ENCODE results near the gene OR4C16. TPM values are rescaled to one million over a fixed set of nuclear protein-coding genes. Genes with fewer than 3 reads are reported as not detected.

Gene OR4C16, protein sequence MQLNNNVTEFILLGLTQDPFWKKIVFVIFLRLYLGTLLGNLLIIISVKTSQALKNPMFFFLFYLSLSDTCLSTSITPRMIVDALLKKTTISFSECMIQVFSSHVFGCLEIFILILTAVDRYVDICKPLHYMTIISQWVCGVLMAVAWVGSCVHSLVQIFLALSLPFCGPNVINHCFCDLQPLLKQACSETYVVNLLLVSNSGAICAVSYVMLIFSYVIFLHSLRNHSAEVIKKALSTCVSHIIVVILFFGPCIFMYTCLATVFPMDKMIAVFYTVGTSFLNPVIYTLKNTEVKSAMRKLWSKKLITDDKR
- total RNA-seq: not detected

DNA sequence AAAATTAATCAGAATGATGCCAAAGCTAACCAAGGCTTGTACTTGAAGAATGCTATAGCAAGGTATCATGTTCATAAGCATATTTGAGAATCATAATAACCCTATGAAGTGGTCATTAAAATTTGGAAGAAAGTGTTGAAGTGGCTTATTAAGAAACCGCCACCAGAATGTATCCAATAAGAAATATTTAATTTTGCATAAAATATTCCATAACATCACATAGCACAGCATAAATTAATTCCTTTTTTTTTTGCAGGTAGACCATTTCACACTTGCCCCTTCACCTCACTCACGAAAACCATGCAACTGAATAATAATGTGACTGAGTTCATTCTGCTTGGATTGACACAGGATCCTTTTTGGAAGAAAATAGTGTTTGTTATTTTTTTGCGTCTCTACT is at the start of gene OR4C16:
Gene OR4C16 (plus strand): TSS at position 301 of the 400 bp plus-strand sequence. CDS start 0 bp downstream, at position 301.
- no peak for DNase-seq

DNA sequence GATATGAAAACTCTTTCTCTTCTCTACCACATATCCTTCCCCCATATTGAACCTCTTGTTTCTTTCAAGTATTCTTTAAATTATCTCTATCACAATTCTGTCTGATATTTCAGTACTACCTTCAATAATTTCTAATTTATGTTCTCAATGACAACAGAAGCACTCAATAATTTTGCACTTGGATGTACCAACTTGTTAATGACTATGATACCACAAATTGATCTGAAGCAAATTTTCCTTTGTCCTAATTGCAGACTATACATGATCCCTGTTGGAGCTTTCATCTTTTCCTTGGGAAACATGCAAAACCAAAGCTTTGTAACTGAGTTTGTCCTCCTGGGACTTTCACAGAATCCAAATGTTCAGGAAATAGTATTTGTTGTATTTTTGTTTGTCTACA is 17.8 kb upstream of the OR4C16 start, which contains the start of gene OR4C15:
Gene OR4C15 (plus strand): TSS at position 301 of the 400 bp plus-strand sequence. CDS start 0 bp downstream, at position 301.
- DNase-seq: no peak

DNA sequence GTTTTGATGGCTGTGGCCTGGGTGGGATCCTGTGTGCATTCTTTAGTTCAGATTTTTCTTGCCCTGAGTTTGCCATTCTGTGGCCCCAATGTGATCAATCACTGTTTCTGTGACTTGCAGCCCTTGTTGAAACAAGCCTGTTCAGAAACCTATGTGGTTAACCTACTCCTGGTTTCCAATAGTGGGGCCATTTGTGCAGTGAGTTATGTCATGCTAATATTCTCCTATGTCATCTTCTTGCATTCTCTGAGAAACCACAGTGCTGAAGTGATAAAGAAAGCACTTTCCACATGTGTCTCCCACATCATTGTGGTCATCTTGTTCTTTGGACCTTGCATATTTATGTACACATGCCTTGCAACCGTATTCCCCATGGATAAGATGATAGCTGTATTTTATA is 620 bp downstream of the OR4C16 start:
- no peak for DNase-seq

DNA sequence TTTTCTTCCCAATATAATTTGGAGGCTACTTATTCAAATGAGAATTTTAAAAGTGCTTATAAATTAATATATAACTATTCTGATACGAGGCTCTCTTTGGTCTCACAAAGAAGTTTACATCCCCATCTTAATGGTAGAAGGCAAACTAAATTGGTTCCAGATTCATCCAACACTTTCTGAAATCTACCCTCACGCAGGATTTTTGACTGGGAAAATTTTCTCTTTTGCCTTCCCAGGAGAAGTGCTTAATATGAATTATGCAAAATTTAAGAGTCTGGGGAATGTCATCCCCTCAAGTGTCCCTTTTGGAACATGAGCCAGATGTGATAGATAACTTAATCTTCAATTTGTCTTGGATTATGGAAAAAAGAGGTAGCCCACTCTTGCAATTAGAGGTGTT is 35.6 kb downstream of the OR4C16 start, which contains the start of gene OR4C11:
Gene OR4C11 (minus strand): TSS at position 101 of the 400 bp plus-strand sequence. CDS start 3,272 bp downstream, outside the sequence.
- DNase-seq: no peak

Other genes starting within 250 kb of the OR4C16 start
- not detected for gene OR4A16, start 228.9 kb upstream of the OR4C16 start, total RNA-seq
- gene OR4A15, start 204.2 kb upstream of the OR4C16 start, total RNA-seq: not detected
- gene OR4C15, start 17.7 kb upstream of the OR4C16 start, total RNA-seq: not detected
- not detected for gene OR4C11, start 35.5 kb downstream of the OR4C16 start, total RNA-seq
- not detected for gene OR4P4, start 63.0 kb downstream of the OR4C16 start, total RNA-seq
- not detected for gene OR4S2, start 76.2 kb downstream of the OR4C16 start, total RNA-seq
- gene OR4C6, start 90.1 kb downstream of the OR4C16 start, total RNA-seq: not detected
- not detected for gene OR5D13, start 201.3 kb downstream of the OR4C16 start, total RNA-seq
- not detected for gene OR5D14, start 223.4 kb downstream of the OR4C16 start, total RNA-seq
- not detected for gene OR5L1, start 239.2 kb downstream of the OR4C16 start, total RNA-seq
- not detected for gene OR5D18, start 247.5 kb downstream of the OR4C16 start, total RNA-seq

All from occipital lobe (tissue), 2 donors.